Fibroblast of skin of scalp (primary cell): ENCODE data around the gene B3GALT5.

Experiments
- DNase-seq: peaks from one replicate; pipeline ENCODE4 v3.0.0-alpha.2; 2013

The B3GALT5 gene

DNA sequence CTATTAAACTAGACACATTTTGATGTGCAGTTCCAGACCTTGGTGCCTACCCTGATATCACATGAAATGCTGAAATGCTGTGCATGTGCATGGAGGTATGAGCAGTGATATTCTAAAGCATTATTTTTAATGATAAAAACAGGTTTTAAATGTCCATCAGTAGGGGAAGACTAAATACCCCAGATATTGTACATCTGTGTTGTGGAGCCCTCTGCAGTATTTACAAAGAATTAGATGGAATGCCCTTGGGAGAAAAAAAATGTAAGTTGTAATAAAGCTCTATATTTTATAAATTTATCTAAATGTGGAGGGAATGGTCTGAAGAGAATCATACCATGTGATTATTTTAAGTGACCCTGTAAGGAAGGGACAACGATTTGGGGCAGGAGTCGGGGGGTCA, 93.1 kb downstream of the B3GALT5 start:
- DNase-seq, result peak; percentile 26

DNA sequence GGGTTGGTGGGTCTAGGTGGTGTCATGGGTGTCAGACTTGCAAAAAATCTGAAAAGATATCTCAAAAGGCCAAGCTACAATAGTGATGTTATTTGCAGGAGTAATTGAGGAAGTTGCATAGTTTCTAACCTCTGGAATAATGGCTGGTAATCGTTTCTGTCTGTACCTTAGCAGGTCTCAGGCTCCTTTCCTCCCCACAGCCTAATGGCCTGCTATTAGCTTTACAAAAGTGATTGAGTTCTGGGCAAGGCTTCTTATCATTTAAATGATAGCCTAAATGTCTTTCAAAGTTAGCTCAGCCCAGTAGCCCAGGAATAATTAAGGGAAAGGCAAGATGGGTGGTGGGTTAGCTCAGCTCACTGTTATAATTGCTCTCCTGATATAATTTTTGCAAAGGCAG, 94.6 kb downstream of the B3GALT5 start:
- no peak for DNase-seq

DNA sequence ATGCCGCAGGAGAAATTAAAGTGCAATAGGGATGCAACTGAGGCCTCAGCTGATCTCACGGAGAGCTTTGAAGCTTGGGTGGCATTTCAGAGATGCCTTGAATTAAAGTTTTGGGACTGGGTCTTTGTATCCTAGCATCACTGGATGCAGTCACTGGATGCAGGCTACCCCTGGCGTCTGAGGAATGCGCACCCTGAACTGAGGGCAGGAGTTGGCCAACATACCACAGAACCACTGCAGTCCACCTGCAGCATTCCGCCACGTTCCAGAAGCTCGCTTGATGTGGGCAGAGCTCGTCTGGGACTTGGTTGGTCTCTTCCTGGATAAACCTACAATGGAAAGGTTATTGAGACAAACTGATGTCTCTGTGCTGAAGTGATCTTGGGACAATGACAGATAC, 98.1 kb downstream of the B3GALT5 start:
- no peak for DNase-seq

DNA sequence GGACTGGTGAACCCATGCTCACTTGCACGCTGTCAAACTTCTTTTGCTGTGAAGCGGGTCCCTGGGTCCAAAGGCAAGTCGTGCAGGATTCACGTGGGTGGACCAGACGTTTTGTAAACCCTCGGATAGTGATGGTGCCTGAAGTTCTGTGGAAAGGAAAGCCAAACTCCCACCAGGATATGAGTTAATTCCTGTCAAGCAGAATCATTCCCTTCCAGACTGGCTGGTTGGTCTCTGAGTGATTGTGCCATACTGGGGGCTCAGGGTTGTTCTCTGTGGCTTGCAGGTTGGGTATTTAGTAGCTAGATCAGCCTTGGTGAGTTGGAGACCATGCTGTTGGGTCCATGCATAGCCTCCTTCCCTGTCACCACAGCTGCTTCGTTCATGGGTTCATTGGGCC, 99.5 kb downstream of the B3GALT5 start:
- DNase-seq, result no peak

DNA sequence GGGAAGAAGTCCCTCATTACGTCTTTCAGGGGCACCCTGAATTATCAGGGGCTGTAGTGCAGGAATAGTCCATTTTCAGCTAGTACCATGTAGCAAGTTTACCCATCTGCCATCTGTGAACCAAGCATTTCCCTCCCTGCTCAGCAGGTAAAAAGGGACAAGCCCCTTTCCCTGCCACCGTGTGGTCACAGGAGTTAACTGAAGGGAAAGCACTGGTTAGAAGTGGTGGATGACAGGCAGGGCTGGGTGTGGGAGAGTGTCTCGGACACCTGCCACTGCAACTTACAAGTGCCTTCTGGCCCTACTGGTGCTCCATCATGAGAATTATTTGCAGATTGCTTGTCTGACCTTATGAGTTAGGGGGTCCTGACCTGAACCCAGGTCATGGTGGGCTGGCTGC, 100.2 kb downstream of the B3GALT5 start:
- no peak for DNase-seq

- DNase-seq, result no peak
Observed at GRCh38 chr21:39713905-39714304, 101.2 kb downstream of the B3GALT5 start.

GRCh38 chr21:39714331-39714730, 101.6 kb downstream of the B3GALT5 start:
- no peak for DNase-seq

- peak; percentile 54 for DNase-seq
Observed at GRCh38 chr21:39715804-39716397, 103.2 kb downstream of the B3GALT5 start.

DNA sequence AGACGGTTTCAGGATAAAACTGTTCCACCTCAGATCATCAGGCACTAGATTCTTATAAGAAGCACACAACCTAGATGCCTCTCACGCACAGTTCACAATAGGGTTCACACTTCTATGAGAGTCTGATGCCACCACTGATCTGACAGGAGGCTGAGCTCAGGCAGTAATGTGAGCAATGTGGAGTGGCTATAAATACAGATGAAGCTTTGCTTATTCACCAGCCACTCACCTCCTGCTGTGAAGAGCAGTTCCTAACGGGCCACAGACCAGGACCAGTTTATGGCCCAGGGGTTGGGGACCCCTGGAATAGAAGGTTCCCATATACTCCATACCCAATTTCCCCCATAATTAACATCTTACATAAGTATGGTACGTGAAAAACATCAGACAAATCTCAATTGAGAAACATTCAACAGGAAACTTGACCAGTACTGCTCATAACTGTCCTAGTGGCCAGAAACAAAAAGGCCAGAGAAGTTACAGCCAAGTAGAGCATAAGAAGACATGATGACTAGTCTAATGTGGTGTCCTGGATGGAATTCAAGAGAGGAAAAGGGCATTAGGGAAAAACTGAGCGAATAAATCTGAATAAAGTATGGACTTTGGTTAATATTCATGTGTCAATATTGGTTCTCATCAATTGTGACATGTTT, 107.5 kb downstream of the B3GALT5 start:
- DNase-seq, result no peak

DNA sequence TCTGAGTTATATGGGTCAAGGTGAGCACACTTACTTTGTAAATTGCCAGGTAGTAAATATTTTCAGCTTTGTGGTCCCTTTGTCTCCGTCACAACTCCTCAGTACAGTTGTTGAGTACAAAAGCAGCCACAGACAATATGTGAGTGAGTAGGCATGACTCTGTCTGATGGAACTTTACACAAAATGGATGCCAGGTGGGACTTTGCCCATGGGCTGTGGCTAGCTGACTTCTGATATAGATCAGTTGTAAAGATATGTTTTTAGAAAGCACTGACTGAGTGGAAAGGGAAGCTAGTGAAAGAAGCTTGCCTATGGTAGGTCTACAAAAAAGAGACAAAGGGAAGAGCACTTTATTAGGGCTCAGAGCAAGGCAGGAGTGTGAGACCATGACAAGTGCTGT, 109.1 kb downstream of the B3GALT5 start:
- no peak for DNase-seq
